ENCODE data around the gene ARVCF. TPM values are rescaled to one million over a fixed set of nuclear protein-coding genes. Genes with fewer than 3 reads are reported as not detected.

ARVCF gene
- total and polyA plus RNA-seq, 2 experiments from 2014 or later: 15.6 to 122 TPM

DNA sequence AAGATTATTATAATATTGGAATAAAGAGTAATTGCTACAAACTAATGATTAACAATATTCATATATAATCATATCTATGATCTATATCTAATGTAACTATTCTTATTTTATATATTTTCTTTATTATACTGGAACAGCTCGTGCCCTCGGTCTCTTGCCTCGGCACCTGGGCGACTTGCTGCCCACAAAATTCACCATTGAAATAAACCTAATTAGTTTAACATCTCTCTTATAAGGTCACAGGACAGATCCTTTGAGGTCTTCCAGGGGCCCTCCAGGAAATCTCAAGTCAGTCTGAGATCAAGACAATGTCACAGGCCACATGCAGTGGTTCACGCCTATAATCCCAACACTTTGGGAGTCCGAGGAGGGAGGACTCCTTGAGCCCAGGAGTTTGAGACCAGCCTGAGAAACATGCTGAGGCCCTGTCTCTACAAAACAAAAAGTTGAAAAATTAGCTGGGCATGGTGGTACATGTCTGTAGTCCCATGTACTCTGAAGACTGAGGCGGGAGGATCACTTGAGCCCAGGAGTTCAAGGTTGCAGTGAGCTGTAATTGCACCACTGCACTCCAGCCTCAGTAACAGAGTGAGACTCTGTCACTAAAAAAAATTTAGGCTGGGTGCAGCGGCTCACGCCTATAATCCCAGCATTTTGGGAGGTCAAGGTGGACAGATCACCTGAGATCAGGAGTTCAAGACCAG lies 68.4 kb downstream of the ARVCF start:
- H3K4me1 Mint-ChIP-seq: peaks cover 21% of the 10 kb centered on the region
- H3F3A ChIP-seq (replicated peaks; ENCODE audit: low read depth): 0 out of 2 replicates have a peak, but pooled peaks cover 2% of the 10 kb centered on the region
- no peak overlapping the region for H3K4me3 ChIP-seq
- peaks cover 10% of the 10 kb centered on the region for H3K27me3 Mint-ChIP-seq (ENCODE audit: insufficient read depth, low read depth, poor library complexity)
- H3K79me2 ChIP-seq (replicated peaks; ENCODE audit: insufficient read depth): no peaks in the 10 kb centered on the region; the same call in 1 of the 2 replicates
- H3K4me2 ChIP-seq: no peak overlapping the region
- DNase-seq (ENCODE audit: low spot score) (no peak), ATAC-seq (no peak)
- no peak overlapping the region for H3K4me3 Mint-ChIP-seq
- H3K4me1 ChIP-seq (ENCODE audit: insufficient read depth): peaks cover 25% of the 10 kb centered on the region
- no peaks in the 10 kb centered on the region for H3K36me3 ChIP-seq (ENCODE audit: insufficient read depth)
- no peaks in the 10 kb centered on the region for H3K9me2 ChIP-seq (ENCODE audit: insufficient read depth)
- TF ChIP-seq EZH2 (IDR thresholded peaks at IDR 0.05; ENCODE audit: low read depth, unreplicated experiment) (no peak), ZNF114 (CRISPR knock-in tag; IDR thresholded peaks at IDR 0.05) (no peak), NANOG (IDR thresholded peaks at IDR 0.05; ENCODE audit: borderline replicate concordance) (no peak), CREB1 (CRISPR knock-in tag; IDR thresholded peaks at IDR 0.05; ENCODE audit: low read depth) (no peak), ZNF331 (CRISPR knock-in tag; IDR thresholded peaks at IDR 0.05; ENCODE audit: low read depth) (no peak), POLR2AphosphoS5 (IDR thresholded peaks at IDR 0.05; ENCODE audit: low read depth) (no peak), JUNB (IDR thresholded peaks at IDR 0.05; ENCODE audit: unreplicated experiment) (no peak), EZH2phosphoT487 (IDR thresholded peaks at IDR 0.05; ENCODE audit: unreplicated experiment) (no peak), STAT1 (IDR thresholded peaks at IDR 0.05; ENCODE audit: unreplicated experiment) (no peak)
- TF ChIP-seq, protein P1, sequence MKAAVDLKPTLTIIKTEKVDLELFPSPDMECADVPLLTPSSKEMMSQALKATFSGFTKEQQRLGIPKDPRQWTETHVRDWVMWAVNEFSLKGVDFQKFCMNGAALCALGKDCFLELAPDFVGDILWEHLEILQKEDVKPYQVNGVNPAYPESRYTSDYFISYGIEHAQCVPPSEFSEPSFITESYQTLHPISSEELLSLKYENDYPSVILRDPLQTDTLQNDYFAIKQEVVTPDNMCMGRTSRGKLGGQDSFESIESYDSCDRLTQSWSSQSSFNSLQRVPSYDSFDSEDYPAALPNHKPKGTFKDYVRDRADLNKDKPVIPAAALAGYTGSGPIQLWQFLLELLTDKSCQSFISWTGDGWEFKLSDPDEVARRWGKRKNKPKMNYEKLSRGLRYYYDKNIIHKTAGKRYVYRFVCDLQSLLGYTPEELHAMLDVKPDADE (IDR thresholded peaks at IDR 0.05): no peak
- TF ChIP-seq, protein P2, sequence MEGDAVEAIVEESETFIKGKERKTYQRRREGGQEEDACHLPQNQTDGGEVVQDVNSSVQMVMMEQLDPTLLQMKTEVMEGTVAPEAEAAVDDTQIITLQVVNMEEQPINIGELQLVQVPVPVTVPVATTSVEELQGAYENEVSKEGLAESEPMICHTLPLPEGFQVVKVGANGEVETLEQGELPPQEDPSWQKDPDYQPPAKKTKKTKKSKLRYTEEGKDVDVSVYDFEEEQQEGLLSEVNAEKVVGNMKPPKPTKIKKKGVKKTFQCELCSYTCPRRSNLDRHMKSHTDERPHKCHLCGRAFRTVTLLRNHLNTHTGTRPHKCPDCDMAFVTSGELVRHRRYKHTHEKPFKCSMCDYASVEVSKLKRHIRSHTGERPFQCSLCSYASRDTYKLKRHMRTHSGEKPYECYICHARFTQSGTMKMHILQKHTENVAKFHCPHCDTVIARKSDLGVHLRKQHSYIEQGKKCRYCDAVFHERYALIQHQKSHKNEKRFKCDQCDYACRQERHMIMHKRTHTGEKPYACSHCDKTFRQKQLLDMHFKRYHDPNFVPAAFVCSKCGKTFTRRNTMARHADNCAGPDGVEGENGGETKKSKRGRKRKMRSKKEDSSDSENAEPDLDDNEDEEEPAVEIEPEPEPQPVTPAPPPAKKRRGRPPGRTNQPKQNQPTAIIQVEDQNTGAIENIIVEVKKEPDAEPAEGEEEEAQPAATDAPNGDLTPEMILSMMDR (conservative IDR thresholded peaks at IDR 0.05; ENCODE audit: low read depth in 2 of 2): no peak
- TF ChIP-seq, protein P3, sequence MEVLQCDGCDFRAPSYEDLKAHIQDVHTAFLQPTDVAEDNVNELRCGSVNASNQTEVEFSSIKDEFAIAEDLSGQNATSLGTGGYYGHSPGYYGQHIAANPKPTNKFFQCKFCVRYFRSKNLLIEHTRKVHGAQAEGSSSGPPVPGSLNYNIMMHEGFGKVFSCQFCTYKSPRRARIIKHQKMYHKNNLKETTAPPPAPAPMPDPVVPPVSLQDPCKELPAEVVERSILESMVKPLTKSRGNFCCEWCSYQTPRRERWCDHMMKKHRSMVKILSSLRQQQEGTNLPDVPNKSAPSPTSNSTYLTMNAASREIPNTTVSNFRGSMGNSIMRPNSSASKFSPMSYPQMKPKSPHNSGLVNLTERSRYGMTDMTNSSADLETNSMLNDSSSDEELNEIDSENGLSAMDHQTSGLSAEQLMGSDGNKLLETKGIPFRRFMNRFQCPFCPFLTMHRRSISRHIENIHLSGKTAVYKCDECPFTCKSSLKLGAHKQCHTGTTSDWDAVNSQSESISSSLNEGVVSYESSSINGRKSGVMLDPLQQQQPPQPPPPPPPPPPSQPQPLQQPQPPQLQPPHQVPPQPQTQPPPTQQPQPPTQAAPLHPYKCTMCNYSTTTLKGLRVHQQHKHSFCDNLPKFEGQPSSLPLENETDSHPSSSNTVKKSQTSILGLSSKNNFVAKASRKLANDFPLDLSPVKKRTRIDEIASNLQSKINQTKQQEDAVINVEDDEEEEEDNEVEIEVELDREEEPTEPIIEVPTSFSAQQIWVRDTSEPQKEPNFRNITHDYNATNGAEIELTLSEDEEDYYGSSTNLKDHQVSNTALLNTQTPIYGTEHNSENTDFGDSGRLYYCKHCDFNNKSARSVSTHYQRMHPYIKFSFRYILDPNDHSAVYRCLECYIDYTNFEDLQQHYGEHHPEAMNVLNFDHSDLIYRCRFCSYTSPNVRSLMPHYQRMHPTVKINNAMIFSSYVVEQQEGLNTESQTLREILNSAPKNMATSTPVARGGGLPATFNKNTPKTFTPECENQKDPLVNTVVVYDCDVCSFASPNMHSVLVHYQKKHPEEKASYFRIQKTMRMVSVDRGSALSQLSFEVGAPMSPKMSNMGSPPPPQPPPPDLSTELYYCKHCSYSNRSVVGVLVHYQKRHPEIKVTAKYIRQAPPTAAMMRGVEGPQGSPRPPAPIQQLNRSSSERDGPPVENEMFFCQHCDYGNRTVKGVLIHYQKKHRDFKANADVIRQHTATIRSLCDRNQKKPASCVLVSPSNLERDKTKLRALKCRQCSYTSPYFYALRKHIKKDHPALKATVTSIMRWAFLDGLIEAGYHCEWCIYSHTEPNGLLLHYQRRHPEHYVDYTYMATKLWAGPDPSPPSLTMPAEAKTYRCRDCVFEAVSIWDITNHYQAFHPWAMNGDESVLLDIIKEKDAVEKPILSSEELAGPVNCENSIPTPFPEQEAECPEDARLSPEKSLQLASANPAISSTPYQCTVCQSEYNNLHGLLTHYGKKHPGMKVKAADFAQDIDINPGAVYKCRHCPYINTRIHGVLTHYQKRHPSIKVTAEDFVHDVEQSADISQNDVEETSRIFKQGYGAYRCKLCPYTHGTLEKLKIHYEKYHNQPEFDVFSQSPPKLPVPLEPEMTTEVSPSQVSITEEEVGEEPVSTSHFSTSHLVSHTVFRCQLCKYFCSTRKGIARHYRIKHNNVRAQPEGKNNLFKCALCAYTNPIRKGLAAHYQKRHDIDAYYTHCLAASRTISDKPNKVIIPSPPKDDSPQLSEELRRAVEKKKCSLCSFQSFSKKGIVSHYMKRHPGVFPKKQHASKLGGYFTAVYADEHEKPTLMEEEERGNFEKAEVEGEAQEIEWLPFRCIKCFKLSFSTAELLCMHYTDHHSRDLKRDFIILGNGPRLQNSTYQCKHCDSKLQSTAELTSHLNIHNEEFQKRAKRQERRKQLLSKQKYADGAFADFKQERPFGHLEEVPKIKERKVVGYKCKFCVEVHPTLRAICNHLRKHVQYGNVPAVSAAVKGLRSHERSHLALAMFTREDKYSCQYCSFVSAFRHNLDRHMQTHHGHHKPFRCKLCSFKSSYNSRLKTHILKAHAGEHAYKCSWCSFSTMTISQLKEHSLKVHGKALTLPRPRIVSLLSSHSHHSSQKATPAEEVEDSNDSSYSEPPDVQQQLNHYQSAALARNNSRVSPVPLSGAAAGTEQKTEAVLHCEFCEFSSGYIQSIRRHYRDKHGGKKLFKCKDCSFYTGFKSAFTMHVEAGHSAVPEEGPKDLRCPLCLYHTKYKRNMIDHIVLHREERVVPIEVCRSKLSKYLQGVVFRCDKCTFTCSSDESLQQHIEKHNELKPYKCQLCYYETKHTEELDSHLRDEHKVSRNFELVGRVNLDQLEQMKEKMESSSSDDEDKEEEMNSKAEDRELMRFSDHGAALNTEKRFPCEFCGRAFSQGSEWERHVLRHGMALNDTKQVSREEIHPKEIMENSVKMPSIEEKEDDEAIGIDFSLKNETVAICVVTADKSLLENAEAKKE (CRISPR knock-in tag; IDR thresholded peaks at IDR 0.05): no peak
- TF ChIP-seq, protein P4, sequence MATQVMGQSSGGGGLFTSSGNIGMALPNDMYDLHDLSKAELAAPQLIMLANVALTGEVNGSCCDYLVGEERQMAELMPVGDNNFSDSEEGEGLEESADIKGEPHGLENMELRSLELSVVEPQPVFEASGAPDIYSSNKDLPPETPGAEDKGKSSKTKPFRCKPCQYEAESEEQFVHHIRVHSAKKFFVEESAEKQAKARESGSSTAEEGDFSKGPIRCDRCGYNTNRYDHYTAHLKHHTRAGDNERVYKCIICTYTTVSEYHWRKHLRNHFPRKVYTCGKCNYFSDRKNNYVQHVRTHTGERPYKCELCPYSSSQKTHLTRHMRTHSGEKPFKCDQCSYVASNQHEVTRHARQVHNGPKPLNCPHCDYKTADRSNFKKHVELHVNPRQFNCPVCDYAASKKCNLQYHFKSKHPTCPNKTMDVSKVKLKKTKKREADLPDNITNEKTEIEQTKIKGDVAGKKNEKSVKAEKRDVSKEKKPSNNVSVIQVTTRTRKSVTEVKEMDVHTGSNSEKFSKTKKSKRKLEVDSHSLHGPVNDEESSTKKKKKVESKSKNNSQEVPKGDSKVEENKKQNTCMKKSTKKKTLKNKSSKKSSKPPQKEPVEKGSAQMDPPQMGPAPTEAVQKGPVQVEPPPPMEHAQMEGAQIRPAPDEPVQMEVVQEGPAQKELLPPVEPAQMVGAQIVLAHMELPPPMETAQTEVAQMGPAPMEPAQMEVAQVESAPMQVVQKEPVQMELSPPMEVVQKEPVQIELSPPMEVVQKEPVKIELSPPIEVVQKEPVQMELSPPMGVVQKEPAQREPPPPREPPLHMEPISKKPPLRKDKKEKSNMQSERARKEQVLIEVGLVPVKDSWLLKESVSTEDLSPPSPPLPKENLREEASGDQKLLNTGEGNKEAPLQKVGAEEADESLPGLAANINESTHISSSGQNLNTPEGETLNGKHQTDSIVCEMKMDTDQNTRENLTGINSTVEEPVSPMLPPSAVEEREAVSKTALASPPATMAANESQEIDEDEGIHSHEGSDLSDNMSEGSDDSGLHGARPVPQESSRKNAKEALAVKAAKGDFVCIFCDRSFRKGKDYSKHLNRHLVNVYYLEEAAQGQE (IDR thresholded peaks at IDR 0.05; ENCODE audit: unreplicated experiment): no peak
- H4K20me1 ChIP-seq (replicated peaks; ENCODE audit: insufficient read depth): no peaks in the 10 kb centered on the region
- no peaks in the 10 kb centered on the region; the same call in 2 of the 3 replicates for H3K9me3 Mint-ChIP-seq
- peaks cover 8% of the 10 kb centered on the region; the same call in 2 of the 3 replicates for H3K36me3 Mint-ChIP-seq (ENCODE audit: low read depth)
- H3K27ac Mint-ChIP-seq: no peak overlapping the region
- H2AFZ ChIP-seq: no peak overlapping the region
- no peaks in the 10 kb centered on the region for H3K27me3 ChIP-seq (ENCODE audit: insufficient read depth)
- H3K27ac ChIP-seq (ENCODE audit: low read depth): no peak overlapping the region
